ENCODE measurements around the gene CRIM1.
A peak's percentile ranks its signal among the peaks of the same experiment; 100 is the strongest.

- no peak for TF ChIP-seq EZH2 (IDR thresholded peaks at IDR 0.05; ENCODE audit: low read depth)
- peak; percentile 44; the same call in 1 of the 2 replicates for TF ChIP-seq CTCF (conservative IDR thresholded peaks at IDR 0.05)
Observed at GRCh38 chr2:36545871-36546416, 190.4 kb downstream of the CRIM1 start.

Measured in PC-9 (cell line).